Activated T-helper 9 cell treated with anti-CD3 and anti-CD28 coated beads, Interleukin-2, amount 50 U/mL, for 16 hours (primary cell): ENCODE results near the gene SVBP.
"Not testable (repeated sequence)": the region's sequence is repeated elsewhere in the genome, so short reads cannot be mapped to it uniquely, and the experiment has no call there.

Experiments used
- DNase-seq: peaks from one replicate; pipeline ENCODE4 v3.0.0-alpha.2; 2020; ENCODE audit warnings: low read depth

The SVBP gene, protein sequence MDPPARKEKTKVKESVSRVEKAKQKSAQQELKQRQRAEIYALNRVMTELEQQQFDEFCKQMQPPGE

DNA sequence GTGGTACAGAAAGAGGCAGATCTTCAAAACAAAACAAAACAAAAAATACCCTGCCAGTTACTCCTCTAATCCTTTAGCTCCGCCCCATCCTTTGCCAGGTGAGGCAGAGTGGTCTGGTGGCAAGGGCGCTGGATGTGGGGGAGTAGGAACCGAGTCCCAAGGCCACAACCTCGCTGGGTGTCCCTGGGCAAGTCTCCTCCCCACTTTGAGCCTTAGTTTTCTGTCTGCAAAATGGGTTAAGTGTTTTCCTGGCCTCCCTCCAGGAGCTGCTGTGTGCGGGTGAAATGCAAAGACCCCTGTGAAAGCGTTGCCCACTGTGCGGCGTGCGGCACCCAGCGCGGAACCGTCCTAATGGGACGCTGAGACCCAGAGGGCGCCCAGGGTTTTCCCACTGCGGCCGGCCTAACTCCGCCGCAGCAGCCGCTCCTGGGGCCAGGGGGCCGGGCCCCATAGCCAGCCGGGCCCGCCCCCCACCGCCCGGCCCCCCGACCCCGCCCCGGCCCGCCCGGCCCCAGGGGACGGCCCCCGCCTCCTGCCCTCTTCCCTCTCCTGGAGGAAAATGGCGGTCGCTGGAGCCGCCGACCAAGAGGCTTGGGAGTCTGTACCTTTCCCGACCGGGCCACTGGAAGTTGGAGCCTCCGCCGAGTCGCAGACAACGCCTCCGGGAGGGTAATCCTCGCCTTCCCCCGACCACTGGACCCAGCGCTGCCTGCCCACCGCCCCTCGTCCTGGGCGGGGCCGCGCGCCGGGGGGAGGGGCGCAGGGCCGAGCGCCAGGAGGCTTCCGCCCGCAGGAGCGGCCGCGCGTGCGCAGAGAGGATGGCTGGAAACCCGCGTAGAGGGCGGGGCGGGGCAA is at the start of gene SVBP, which contains the start of gene ERMAP:
TSS of gene SVBP (minus strand) at position 813 of the 855 bp plus-strand sequence. CDS start 853 bp downstream, outside the sequence.
TSS of gene ERMAP (plus strand) at position 538 of the 855 bp plus-strand sequence. CDS start 13,327 bp downstream, outside the sequence.
- peak; percentile 93 for DNase-seq

DNA sequence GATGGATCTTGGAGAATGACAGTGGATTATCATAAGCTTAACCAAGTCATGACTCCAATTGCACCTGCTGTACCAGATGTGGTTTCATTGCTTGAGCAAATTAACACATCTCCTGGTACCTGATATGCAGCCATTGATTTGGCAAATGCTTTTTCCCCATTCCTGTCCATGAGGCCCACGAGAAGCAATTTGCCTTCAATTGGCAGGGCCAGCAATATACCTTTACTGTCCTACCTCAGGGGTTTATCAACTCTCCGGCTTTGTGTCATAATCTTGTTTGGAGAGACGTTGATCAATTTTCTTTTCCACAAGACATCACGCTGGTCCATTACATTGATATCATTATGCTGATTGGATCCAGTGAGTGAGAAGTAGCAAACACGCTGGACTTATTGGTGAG is 49.4 kb upstream of the SVBP start:
- no peak for DNase-seq

DNA sequence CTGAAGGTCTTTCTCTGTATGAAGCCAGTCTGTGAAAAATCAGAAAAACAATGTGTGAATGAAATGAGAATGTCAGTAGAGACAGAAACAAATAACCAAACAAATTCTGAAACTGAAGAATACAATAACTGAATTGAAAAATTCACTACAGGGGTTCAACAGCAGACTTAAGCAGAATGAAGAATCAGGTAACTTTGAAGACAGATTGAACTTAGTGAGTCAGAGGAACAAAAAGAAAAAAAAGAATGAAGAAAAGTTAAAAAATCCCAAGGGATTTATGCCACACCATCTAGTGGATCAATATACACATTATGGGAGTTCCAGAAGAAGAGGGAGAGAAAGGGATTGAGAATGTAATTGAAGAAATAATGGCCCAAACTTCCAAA is 43.8 kb upstream of the SVBP start:
- DNase-seq = no peak

DNA sequence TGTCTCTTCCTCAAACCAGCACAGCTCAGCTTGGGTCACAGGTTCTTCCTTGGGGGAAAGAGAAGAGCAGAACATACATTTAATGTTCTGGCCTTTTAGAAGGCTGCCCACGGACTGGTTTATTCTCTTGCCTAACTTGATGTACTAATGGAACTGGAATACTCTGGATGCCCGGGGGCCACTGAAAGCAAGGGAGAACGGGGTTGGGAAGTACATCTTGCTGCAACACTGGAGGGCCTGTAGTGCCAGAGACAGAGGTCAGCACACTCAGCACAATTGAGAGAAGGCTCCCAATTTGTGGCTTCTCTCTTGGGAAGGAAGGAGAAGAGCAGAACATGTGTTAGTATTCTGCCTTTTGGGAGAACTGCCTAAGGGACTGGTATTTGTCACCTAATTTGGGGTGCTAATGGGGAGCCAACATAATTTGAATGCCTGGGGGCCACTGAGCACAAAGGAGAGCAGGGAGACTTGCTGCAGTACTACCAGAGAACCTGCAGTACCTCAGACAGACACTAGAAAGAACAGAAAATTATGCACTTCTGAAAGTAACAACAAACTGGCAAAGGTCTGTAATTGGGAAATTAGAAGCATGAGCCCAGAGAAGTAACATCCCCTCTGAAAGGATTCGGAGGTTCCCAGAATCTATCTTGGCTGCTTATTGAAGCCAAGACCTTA is 43.3 kb upstream of the SVBP start:
- DNase-seq = no peak

DNA sequence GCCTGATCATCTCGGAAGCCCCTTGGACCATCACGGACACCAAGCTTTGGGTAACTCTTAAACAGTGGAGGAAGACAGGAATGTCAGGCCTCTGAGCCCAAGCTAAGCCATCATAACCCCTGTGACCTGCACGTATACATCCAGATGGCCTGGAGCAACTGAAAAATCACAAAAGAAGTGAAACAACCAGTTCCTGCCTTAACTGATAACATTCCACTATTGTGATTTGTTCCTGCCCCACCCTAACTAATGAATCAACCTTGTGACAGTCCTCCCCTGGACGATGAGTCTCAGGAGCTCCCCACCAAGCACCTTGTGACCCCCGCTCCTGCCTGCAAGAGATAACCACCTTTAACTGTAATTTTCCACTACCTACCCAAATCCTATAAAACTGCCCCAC is 42.2 kb upstream of the SVBP start:
- not testable (repeated sequence) for DNase-seq

DNA sequence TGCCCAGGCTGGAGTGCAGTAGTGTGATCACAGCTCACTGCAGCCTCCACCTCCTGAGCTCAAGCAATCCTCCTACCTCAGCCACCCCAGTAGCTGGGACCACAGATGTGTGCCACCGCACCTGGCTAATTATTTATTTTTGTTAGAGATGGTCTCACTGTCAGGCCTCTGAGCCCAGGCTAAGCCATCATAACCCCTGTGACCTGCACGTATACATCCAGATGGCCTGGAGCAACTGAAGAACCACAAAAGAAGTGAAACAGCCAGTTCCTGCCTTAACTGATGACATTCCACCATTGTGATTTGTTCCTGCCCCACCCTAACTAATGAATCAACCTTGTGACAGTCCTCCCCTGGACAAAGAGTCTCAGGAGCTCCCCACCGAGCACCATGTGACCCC is 39.4 kb upstream of the SVBP start:
- DNase-seq = not testable (repeated sequence)

DNA sequence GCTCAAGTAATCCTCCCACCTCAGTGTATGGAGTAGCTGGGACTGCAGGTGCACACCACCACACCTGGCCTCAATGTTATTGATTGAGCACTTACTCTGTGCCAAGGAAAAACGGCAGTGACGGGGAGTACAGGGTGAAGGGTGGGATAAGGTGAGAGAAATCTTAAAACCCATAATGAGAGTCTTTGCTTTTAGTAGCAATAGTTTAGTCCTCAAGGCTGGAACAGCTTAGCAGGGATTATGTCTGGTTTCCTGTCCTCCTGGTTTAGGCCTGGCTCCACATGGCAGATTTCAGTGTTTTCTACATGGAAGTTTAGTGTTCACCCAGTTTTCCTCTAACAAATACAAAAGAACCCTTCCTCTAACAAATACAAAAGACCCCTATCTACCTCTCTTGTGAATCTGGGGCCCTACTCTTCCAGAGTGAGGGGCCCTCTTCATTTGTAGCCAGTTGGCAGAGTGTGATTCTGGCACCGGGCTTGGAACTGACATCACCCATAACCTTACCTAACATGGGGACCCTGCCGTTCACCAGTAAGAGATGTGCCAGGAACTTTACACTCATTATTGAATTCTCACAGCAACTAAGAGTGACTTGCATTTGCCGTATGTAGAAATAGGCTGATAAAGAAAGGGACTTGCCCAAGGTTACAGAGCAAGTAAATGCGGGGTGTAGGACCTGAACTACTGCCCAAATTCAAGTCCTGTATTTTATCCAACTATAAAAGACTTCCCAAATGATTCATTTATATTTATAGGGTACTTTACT is 36.1 kb upstream of the SVBP start:
- no peak for DNase-seq

DNA sequence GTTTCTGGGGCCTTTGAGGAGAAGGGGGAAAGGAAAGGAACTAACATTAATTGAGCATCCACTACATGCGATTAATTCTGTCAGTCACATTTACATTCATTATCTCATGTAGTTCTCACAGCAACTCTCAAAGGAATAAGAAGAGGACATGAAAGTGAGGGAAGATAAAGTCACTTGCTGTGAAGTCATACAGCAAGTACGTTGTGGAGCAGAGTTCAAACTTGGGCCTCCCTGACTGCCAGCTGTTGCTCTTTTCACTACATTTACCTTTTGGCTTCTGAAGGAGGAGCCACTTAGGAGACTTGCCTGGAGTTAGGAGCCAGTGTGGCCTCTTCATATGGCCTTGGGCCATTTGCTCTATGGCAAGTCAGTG is 35.4 kb upstream of the SVBP start:
- DNase-seq = no peak

DNA sequence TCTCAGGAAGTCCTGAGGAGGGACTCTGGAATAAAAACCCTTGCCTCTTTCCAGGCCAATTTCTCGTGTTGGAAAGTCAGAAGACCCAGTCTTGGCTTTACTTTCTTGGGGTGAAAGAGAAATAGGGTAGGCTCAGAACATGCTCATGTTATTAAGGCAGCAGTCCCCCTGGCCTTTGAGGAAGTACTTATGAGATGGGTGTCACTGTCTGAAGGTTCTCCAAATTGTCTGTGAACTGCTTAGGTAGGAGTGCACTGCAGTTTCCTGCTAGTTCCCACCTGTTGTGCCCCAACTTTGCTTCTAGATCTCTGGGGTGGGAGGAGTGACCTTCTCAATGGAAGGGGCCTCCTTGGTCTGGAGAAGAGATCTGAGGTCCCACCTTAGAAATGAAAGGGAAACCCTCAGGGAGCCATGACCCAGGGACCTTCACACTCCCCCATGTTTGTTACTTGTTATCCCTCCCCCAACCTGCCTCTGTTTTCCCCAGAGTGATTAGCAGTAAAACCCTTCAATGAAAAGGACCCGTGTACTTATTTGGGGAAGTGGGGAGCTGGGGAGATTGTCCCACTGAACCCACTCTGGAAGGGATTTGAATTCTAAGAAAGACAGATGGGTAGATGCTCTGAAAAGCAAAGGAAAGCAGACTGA is 34.9 kb upstream of the SVBP start:
- no peak for DNase-seq

DNA sequence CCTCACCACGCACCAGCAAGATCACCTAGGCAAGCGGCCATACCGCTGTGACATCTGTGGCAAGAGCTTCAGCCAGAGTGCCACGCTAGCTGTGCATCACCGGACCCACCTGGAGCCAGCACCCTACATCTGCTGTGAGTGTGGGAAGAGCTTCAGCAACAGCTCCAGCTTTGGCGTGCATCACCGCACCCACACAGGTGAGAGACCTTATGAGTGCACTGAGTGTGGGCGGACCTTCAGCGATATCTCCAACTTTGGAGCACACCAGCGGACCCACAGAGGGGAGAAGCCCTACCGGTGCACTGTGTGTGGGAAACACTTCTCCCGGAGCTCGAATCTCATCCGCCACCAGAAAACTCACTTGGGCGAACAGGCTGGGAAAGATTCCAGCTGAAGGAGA is 34.2 kb upstream of the SVBP start:
- DNase-seq = no peak

DNA sequence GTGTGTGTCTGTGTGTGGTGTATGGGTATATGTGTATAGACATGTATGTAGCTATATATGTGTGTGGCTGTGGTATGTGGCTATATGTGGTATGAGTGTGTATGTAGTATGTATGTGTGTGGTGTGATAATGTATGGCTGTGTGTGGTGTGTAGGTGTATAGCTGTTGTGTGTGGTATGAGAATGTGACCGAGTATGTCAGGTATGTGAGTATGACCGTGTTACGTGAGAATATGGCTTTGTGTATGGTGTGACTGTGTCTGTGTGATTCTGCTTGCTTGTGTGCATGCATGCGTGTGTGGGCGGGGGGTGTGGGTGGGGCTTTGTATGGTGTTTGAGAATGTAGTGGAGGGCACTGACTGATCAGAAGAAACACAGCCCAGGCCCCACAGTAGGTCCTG is 32.7 kb upstream of the SVBP start:
- no peak for DNase-seq

DNA sequence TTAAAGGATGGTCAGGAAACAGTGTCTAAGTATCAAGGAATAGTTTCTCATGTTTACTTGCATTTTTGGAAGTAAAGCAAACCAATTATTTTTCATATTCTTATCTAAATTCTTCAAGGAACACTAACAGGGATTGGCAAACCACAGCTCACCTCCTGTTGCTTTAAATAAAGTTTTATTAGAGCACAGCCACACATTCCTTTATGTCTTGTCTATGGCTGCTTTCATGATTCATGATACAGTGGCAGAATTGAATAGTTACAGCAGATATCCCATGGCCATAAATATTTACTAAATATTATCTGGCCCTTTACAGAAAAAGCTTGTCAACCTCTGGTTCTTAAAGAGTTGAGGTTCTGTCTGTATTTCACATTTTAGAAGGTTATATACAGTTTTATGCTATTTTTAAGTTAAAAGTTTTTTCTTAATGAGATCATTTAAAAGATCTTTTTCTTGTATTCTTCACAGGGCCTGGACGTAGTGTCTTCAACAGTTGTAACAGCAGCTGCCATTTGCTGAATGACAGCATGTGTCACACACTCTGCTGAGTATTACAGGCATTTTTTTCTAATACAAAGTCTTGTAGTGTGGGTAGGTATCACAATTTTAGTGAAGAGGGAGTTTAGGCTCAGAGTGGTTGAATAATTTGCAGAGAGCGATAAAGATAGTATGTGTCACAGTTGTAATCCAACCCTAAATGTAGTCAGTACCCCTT is 31.8 kb upstream of the SVBP start:
- DNase-seq = no peak

DNA sequence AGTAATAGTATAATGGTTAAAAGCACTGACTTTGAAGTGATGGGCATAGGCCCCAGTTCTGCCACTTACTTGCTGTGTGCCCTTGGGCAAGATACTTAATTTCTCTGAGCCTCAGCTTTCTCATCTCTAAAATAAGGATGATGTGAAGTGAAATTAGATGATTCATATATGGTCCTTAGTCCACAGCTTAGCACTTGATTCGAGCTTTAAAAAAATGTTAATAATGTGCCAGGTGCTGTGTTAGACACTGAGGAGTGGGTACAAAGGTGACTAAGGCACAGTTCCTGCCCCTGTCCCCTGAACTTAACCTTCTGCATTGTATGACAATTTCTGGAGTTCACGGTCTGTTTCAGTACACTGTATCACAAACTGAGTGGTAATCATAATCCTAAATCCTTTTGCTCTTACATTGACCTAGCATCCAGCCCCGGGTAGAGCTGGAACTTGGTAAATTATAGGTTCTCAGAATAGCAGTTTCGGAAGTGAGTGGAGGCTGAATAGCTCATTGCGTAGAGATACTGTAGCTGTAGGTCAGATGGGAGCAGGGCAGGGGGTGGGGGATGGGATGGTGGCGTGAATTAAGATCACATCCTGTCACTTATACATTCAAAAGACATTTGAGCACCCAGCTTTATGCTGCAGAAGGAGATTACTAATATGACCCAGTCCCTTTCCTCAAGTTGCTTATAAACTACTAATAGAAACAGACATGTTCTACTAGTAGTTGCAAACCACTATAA is 30.7 kb upstream of the SVBP start:
- DNase-seq = no peak

DNA sequence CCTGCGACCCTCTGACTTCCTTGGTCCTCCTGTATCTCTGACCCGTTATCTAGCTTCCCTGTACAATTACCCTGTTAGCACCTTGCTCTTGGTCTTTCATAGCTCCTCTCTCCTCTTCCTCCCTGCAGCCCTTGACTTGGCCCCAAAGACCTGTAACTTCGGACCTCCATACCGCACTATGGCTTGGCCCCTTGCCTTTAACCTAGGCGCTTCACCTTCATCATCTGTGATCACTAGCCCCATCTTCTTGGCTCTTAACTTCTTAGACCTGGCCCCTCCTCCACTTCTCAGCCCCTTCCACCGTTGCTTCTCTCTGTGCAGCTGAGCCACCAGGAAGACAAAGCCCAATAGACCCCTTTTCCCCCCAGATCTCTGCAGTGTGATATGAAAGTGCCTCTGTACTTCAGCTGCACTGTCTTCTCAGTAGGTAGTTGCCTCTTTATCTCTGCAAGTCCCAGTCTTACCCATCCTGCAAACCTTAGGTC is 30.0 kb upstream of the SVBP start:
- DNase-seq = no peak

DNA sequence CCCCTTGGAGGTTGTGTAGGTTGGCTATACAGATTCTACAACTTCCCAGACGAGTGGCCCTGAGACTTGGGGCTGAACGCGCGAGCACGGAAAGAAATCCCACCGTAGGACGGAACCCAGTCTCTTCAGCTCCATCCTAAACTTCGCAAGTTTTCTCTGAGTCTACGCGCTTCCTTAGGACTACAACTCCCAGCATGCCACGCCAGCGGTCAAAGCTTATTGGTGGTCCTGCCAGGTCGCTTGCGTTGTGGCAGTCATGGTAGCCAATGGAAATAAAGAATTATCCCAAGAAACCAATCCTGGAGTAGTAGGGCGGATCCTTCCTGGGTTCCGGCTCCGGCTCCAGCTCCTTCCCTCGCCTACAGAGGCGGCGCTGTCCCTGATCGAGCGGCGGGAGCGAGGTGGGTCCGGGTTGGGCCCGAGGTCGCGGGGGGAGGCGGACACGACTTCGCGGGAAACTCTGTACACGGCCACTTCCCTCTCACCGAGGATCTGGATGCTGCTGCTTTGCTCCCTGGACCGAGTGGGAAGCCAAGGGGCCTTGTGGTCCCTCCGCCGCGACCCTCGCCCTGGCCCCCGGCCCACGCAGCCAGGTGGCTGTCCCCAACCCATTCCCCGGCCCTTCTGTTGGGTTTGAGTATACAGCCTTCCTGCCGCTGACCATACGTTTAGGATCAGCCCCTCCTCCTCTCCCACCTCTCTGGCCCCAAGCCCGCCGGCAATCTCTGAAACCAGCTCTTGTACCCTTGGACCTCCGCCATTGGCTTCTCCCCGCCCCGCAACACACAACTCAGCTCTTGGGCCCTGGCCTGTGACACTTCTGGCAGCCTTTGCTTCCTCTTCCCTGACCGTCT is 29.3 kb upstream of the SVBP start, which contains the start of gene ZNF691:
TSS of gene ZNF691 (plus strand) at position 357 of the 854 bp plus-strand sequence. CDS start 3,046 bp downstream, outside the sequence.
- peak; percentile 80 for DNase-seq

DNA sequence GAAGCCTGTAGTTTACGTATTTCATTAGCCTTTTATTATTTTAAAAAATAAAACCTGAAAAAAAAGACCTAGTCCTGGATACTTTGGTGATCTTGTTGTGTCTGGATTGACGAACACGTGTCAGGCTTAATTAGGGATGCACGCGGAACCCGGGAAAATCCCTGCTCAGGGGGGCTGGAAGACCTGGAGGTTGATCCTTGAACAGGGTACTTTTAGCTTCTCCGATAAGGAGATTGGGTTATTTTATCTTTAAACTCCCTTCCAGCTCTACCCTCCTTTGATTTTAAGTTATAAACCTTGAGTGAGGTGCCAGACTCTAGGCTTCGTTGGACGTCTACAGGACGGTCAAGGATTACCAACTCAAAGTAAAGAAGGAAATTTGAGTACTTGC is 28.7 kb upstream of the SVBP start:
- DNase-seq = no peak

DNA sequence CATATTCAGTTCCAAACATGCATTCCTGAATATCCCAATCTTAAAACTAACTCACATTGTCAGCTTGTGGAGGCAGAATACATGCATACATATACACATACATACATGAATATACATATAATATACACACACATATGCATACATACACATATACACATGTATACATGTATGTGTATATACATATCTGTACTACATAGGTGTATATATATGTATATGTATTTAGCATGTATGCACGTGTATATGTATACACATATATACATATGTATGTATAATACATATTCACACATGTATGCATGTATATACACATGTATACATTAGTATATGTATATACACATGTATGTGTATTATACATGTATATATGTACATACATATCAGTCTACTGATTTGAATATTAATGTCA is 28.0 kb upstream of the SVBP start:
- DNase-seq = no peak

DNA sequence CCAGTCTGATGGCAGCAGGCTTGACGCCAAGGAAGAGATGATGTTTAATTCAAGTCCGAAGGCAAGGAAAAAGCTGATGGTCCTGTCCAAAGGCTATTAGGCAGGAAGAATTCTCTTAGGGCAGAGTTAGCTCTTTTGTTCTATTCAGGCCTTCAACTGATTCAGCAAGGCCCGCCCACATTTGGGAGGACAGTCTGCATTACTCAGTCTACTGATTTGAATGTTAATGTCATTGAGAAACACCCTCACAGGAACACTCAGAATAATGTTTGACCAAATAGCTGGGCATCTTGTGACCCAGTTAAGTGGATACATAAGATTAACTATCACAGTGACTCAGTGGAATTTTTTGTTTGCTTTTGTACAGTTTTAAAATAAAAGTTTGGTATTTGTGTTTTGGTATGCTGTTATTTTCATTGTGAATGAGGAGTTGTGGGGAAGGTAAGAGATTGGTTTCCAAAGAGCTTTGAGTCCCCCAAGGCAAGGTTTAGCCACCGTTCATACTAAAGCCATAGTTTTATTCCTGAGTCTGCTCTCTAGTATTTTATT is 27.5 kb upstream of the SVBP start:
- no peak for DNase-seq
